B cell (primary cell): ENCODE results near the gene MAD1L1. TPM values are rescaled to one million over a fixed set of nuclear protein-coding genes. Genes with fewer than 3 reads are reported as not detected.

Experiments
- ATAC-seq: fragments of 200-7000 bp; cut with Tn5 transposase; one replicate; pipeline ENCODE4 v1.10.0; 2021; ENCODE audit warnings: low read depth, mild to moderate bottlenecking, moderate number of reproducible peaks, moderate library complexity
- CTCF ChIA-PET: fragments of 350-600 bp; sonication (Branson Sonifier 250); formaldehyde crosslinking; loops from one replicate; lab custom pipeline; 2021; ENCODE audit warnings: antibody characterized with exemption, inconsistent platforms; lab: Charles Lee
- POLR2A ChIA-PET: fragments of 350-600 bp; sonication (Branson Sonifier 250); formaldehyde crosslinking; loops from one replicate; lab custom pipeline; 2021; ENCODE audit warnings: antibody characterized with exemption; lab: Charles Lee
- DNase-seq: peaks from one replicate; pipeline ENCODE4 v3.0.0; 2013
- H2AFZ ChIP-seq: 2 replicates; pipeline ENCODE4 v1.6.1; 2012; ENCODE audit warnings: mild to moderate bottlenecking, low read depth, low read length; ENCODE audit not compliant: insufficient read depth, poor library complexity, severe bottlenecking
- H3K27ac ChIP-seq, 2 donors: 1 replicate in 1 of 2; 2 replicates in 1 of 2; pipeline ENCODE4 v1.5.1; 2012 to 2013; ENCODE audit warnings: low read length in 2 of 2, mild to moderate bottlenecking in 2 of 2, moderate library complexity in 1 of 2
- H3K27me3 ChIP-seq, 4 experiments: fragments of 200-600 bp in 1 of 4; sonication (generic) in 1 of 4; replicated peaks in 1 of 4; 1 replicate in 2 of 4; 2 replicates in 2 of 4; pipeline versions ENCODE4 v1.6.1 to v1.7.0; 2013 to 2016; ENCODE audit warnings: low read length in 3 of 4, mild to moderate bottlenecking in 2 of 4, mixed read lengths in 1 of 4, moderate library complexity in 1 of 4; ENCODE audit not compliant: insufficient read depth in 4 of 4, control insufficient read depth in 3 of 4; ENCODE audit errors: control extremely low read depth in 1 of 4
- H3K36me3 ChIP-seq, 2 experiments: replicated peaks in 1 of 2; 1 replicate in 1 of 2; 2 replicates in 1 of 2; pipeline versions ENCODE4 v1.6.1 to v1.7.1; 2013; ENCODE audit warnings: low read length in 1 of 2; ENCODE audit not compliant: insufficient read depth in 2 of 2, control insufficient read depth in 1 of 2; ENCODE audit errors: control extremely low read depth in 1 of 2, extremely low read depth in 1 of 2
- H3K4me1 ChIP-seq, 2 donors: fragments of 200-600 bp in 1 of 2; sonication (generic) in 1 of 2; 1 replicate in 1 of 2; 2 replicates in 1 of 2; pipeline versions ENCODE4 v1.5.1 to v1.6.1; 2013 to 2017; ENCODE audit warnings: low read length in 2 of 2; ENCODE audit not compliant: control insufficient read depth in 2 of 2, insufficient read depth in 2 of 2
- H3K4me2 ChIP-seq: replicated peaks from 2 replicates; pipeline ENCODE3; 2012; ENCODE audit warnings: mild to moderate bottlenecking, low read depth, low read length; ENCODE audit not compliant: poor library complexity, severe bottlenecking
- H3K4me3 ChIP-seq, 5 experiments: fragments of 200-600 bp in 1 of 5; sonication (generic) in 1 of 5; 1 replicate in 3 of 5; 2 replicates in 2 of 5; pipeline versions ENCODE4 v1.5.1 to v1.7.0; 2011 to 2016; ENCODE audit warnings: low read length in 4 of 5, mild to moderate bottlenecking in 4 of 5, low read depth in 2 of 5, control low read depth in 1 of 5, moderate library complexity in 1 of 5; ENCODE audit not compliant: insufficient read depth in 1 of 5; ENCODE audit errors: control extremely low read depth in 1 of 5, extremely low read depth in 1 of 5
- H3K79me2 ChIP-seq: fragments of 200-600 bp; sonication (generic); one replicate; pipeline ENCODE4 v1.6.0; 2016; ENCODE audit warnings: low read length; ENCODE audit not compliant: control insufficient read depth, insufficient read depth
- H3K9ac ChIP-seq: fragments of 200-600 bp; sonication (generic); 2 replicates; pipeline ENCODE4 v1.6.1; 2017; ENCODE audit warnings: mild to moderate bottlenecking, low read length, moderate library complexity
- H3K9me3 ChIP-seq, 3 donors: one replicate each; pipeline versions ENCODE4 v1.6.1 to v1.7.1; 2013; ENCODE audit warnings: low read length in 2 of 3; ENCODE audit not compliant: control insufficient read depth in 2 of 3, insufficient read depth in 1 of 3; ENCODE audit errors: control extremely low read depth in 1 of 3
- H4K20me1 ChIP-seq: 2 replicates; pipeline ENCODE4 v1.6.0; 2012; ENCODE audit warnings: mild to moderate bottlenecking, low read length; ENCODE audit not compliant: insufficient read depth, control insufficient read depth, poor library complexity, severe bottlenecking
- H3K27ac Mint-ChIP-seq: one replicate; pipeline ENCODE4 v1.8.0; 2021; ENCODE audit warnings: mixed read lengths
- H3K27me3 Mint-ChIP-seq: one replicate; pipeline ENCODE4 v1.8.0; 2021; ENCODE audit warnings: mixed read lengths
- H3K4me1 Mint-ChIP-seq: one replicate; pipeline ENCODE4 v1.8.0; 2021; ENCODE audit warnings: mixed read lengths
- H3K4me3 Mint-ChIP-seq: one replicate; pipeline ENCODE4 v1.8.0; 2021; ENCODE audit warnings: mixed read lengths
- H3K9me3 Mint-ChIP-seq: one replicate; pipeline ENCODE4 v1.8.0; 2022; ENCODE audit warnings: mixed read lengths; ENCODE audit not compliant: insufficient read depth
- EZH2 ChIP-seq: IDR thresholded peaks from 2 replicates; pipeline ENCODE4 v1.6.1; 2012; ENCODE audit warnings: borderline replicate concordance, low read depth, mild to moderate bottlenecking, moderate library complexity, low read length; ENCODE audit not compliant: insufficient read depth, poor library complexity, severe bottlenecking
- WGBS: methylation state at CpG from one replicate; pipeline ENCODE4 v1.1.5; 2013; ENCODE audit warnings: missing lambda C conversion rate; ENCODE audit not compliant: insufficient coverage; 5-methylcytosine and 5-hydroxymethylcytosine counted together
- intact Hi-C: fragments of 100-400 bp; cut with micrococcal nuclease; formaldehyde crosslinking; loops from one replicate; pipeline ENCODE4 v1.10.0; 2022
- polyA plus RNA-seq: library from polyadenylated mRNA; depleted of rRNA; stranded (reverse); fragments of >200 nt; gene quantifications from 2 replicates; pipeline ENCODE4 v1.2.3, GENCODE V29; 2012
- total RNA-seq, 2 donors: library from RNA; stranded (reverse); fragments of 120-200 nt in 1 of 2; gene quantifications; 1 replicate in 1 of 2; 2 replicates in 1 of 2; pipeline versions ENCODE4 v1.2.3 to v1.2.4, GENCODE V29; 2013 to 2022
- TF ChIP-seq, protein P1 (sequence below): fragments of 200-600 bp; IDR thresholded peaks from one replicate; pipeline ENCODE4 v1.8.0; 2022; ENCODE audit warnings: antibody characterized with exemption, mild to moderate bottlenecking

Gene MAD1L1
- total and polyA plus RNA-seq, 2 donors (not counting 1 experiment from before 2014, with no cell fraction given), result 86.7 to 110 TPM

DNA sequence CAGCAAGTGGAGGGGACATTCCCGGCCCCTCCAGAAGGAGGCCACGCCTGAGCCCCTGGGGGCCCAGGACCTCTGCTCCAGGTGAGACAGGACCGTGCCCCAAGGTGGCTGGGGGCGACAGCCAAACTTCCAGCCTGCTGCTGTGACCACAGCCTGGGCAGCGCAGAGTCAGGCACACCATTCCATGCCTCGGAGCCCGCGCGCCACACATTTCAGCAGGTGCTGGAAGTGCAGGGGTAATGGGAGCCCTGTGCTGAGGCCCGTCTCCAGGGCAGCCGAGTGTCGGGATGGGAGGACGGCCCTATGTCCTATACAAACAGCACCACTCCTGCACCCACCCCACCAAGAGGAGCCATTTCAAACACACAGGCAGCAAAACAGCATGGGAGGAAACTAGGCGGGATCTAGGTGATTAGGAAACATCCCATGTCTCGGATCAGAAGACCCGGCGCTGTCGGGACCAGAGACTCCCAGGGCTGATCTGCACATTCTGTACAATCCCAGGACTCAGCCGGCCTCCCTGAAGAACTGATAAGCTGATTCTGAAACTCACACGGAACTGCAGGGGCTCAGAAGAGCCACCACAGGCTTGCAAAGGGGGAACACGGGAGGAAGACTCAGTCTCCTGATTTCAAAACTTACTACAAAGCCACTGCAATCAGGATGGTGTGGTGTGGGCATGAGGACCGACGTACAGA, 290.4 kb downstream of the MAD1L1 start:
- Histone ChIP-seq H3K9me3 (peaks cover 0 to 2% (median 0%) of the 10 kb centered on the region in 3 donors), H3K4me2 (no peak overlapping the region), H3K27me3 (no peaks in the 10 kb centered on the region), H2AFZ (no peak overlapping the region), H3K79me2 (peaks cover 42% of the 10 kb centered on the region), H3K27ac (no peak overlapping the region), H4K20me1 (no peaks in the 10 kb centered on the region), H3K4me3 (no peak overlapping the region), H3K4me1 (peaks cover 27 to 36% of the 10 kb centered on the region in 2 donors), H3K36me3 (peaks cover 0 to 5% of the 10 kb centered on the region in 2 experiments), H3K9ac (no peak overlapping the region)
- intact Hi-C loops, result no loop called here
- H3K4me3 Mint-ChIP-seq, result peak overlapping the region; percentile 65
- peak overlapping the region; percentile 61 for H3K27ac Mint-ChIP-seq
- ChIA-PET CTCF (interaction anchor here (0.6 kb wide), 1 partner anchor 749 kb away, joined by 3 read pairs; no protein-coding TSS in a partner anchor), POLR2A (no interaction called here)
- TF ChIP-seq, protein P1, sequence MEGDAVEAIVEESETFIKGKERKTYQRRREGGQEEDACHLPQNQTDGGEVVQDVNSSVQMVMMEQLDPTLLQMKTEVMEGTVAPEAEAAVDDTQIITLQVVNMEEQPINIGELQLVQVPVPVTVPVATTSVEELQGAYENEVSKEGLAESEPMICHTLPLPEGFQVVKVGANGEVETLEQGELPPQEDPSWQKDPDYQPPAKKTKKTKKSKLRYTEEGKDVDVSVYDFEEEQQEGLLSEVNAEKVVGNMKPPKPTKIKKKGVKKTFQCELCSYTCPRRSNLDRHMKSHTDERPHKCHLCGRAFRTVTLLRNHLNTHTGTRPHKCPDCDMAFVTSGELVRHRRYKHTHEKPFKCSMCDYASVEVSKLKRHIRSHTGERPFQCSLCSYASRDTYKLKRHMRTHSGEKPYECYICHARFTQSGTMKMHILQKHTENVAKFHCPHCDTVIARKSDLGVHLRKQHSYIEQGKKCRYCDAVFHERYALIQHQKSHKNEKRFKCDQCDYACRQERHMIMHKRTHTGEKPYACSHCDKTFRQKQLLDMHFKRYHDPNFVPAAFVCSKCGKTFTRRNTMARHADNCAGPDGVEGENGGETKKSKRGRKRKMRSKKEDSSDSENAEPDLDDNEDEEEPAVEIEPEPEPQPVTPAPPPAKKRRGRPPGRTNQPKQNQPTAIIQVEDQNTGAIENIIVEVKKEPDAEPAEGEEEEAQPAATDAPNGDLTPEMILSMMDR, result no peak
- TF ChIP-seq EZH2, result no peak
- ATAC-seq (no peak), DNase-seq (peak; percentile 8)
- peaks cover 37% of the 10 kb centered on the region for H3K4me1 Mint-ChIP-seq
- 97% methylated on average over 18 of the region's 23 CpGs for WGBS
- no peaks in the 10 kb centered on the region for H3K27me3 Mint-ChIP-seq
- no peaks in the 10 kb centered on the region for H3K9me3 Mint-ChIP-seq
